ENCODE measurements around the gene CERS2.

Gene CERS2

DNA sequence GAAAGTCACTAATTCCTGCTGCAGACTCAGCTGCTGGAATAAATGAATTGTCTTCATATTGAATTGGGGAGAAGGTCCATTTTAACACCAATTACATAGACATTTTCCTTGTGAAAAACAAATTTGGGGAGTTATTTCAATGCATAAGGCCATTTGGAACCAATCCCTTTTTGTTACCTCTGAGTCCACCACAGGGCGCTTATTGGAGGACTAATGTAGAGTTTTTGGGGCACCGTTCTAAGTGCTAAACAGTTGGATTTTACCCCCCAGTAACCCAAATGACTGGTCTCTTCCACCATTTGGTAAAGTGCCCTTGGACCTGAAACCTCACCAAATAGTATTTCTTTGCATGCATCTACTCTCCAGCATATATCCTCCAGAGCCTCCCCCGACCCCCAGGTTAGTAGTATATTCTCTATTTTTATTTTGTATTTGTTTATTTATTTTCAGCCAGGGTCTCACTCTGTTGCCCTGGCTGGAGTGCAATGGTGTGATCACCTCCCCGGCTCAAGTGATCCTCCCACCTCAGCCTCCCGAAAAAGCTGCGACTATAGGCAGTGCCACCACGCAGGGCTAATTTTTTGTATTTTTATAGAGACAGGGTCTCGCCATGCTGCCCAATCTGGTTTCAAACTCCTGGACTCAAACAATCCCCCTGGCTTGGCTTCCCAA, 35.2 kb upstream of the CERS2 start:
- no peak overlapping the region for H3K4me3 ChIP-seq (replicated peaks in 1 of 2; ENCODE audit: low read depth in 2 of 2, low read length in 2 of 2)
- no peak for DNase-seq (ENCODE audit: low read depth in 2 of 2)
- TF ChIP-seq, protein P1, sequence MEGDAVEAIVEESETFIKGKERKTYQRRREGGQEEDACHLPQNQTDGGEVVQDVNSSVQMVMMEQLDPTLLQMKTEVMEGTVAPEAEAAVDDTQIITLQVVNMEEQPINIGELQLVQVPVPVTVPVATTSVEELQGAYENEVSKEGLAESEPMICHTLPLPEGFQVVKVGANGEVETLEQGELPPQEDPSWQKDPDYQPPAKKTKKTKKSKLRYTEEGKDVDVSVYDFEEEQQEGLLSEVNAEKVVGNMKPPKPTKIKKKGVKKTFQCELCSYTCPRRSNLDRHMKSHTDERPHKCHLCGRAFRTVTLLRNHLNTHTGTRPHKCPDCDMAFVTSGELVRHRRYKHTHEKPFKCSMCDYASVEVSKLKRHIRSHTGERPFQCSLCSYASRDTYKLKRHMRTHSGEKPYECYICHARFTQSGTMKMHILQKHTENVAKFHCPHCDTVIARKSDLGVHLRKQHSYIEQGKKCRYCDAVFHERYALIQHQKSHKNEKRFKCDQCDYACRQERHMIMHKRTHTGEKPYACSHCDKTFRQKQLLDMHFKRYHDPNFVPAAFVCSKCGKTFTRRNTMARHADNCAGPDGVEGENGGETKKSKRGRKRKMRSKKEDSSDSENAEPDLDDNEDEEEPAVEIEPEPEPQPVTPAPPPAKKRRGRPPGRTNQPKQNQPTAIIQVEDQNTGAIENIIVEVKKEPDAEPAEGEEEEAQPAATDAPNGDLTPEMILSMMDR (IDR thresholded peaks at IDR 0.05; ENCODE audit: low read depth, low read length) = no peak

DNA sequence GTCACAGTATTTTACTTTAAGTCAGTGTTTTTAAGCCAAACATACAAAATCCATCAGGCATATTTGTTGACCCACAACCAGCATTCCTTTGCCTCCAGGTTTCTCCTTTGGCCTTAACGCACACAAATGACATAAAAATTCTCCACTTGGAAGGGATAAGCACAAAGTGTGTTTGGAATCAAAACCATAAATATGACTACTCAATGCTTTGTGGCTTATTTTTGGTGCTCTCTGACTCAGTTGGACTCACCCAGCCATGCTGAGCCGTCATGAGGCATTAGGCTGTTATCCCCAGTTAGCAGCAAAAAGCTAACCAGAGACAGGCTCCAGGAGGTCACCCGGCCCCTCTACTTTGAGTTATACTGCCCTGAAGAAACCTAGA, 34.6 kb upstream of the CERS2 start:
- H3K4me3 ChIP-seq (replicated peaks in 1 of 2; ENCODE audit: low read depth in 2 of 2, low read length in 2 of 2) = peak overlapping the region; percentile 81 to 99
- TF ChIP-seq, protein P1 (IDR thresholded peaks at IDR 0.05; ENCODE audit: low read depth, low read length) = no peak
- DNase-seq (ENCODE audit: low read depth in 2 of 2) = peak in 1 of 2 donors; percentile 35

DNA sequence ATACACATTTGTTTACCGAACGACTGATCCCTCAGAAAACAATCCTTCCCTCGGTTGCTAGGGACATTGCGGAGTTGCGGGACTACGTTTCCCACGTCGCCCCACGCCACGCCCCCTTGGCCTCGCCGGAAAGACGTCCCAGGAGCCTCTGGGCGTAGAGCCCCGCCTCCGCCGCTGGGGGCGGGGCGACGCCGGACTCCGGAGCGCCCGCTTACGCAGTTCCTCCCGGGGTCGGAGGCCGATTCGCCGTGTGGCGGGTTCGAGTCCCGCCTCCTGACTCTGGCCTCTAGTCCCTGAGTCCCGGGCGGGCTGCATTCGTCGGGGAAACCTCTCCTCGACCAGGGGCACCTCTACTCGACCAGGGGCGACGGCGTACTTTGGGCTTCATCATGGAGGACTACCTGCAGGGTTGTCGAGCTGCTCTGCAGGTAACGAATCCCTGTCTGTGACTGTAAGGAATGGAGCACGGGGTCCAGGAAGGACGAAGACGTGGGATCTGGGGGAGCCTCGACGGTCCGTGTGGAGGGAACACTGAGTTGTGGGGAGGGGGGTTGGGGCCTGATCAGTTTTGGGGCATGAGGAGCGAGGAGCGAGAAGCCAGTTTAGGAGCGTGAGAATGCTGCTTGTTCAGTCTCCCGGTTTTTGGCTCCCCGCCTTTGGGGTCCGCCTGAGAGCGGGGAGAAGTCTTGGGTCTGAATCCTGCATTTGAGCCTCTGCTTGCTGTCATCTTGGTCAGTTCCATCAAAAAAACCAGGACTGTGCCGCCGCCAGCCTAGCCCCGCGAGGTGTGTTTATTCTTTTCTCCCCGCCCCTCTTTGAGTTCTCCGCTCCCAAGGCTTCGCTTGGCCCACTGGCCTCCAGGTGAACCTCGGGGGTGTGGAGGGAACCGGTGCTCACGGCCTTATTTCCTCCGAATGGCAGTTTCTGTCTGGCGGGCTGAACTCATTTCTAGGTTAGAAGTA, 33.9 kb upstream of the CERS2 start, which contains the start of gene PRUNE1:
PRUNE1 (plus strand) TSS at position 206 of the 962 bp plus-strand sequence; CDS start at position 390, 184 bp downstream.
- peak within 1 kb of the TSS; percentile 81 to 99 for H3K4me3 ChIP-seq (replicated peaks in 1 of 2; ENCODE audit: low read depth in 2 of 2, low read length in 2 of 2)
- TF ChIP-seq, protein P1 (IDR thresholded peaks at IDR 0.05; ENCODE audit: low read depth, low read length) = no peak
- DNase-seq (ENCODE audit: low read depth in 2 of 2) = peak; percentile 98 to 99

DNA sequence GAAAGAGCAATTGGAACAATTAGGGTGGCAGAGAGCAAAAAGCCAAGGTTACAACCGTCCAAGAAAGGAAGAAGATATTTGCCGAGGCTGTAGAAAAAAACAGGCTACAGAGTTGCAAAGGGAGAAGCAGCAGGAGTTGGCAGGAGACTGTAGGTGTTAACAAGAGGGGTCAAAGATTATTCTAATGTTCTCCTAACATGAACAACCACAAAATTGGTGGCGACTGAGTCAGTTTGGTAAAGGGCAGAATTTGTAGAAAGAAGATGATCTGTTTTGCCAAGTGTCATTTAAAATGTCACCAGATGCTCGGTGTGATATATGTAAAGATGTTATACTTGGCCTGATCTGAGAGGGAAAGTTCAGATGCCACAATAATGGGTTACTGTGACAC, 33.2 kb upstream of the CERS2 start:
- no peak for DNase-seq (ENCODE audit: low read depth in 2 of 2)
- H3K4me3 ChIP-seq (replicated peaks in 1 of 2; ENCODE audit: low read depth in 2 of 2, low read length in 2 of 2) = peak overlapping the region in 1 of 2 donors; percentile 2

DNA sequence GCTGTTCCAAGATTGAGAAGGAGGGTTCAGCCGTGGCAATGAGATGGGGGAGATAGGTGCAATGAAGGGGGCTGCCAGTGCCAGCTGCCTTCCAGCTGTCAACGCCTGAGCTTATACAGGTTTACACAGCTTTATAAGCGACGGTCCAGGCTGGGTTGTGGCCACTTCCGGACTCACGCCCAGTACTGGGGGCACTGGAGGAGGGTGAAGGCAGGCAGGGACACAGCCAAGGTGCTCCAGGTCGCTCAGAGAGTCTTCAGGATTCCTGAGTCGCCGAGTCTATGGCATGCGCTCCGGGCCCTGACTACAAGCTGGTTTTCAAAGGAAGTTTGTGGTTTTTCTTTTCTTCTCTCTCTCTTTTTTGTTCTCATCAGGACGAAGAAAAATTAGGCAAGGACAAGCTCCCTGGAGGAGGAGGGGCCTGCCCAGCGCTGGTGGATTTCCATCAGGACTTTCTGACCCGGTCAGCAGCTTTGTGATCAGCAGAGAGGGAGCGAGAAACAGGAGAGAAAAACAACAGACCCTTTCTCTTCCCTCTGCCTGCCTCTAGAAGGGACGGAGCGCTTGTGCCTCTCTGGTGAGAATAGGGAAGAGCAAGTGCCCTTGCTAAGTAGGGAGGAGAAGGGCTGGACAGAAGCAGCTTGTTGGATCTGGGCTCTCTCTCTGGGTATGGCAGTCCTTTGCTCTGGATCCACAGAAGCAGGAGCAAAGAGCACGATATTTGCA, 31.9 kb upstream of the CERS2 start, which contains the start of gene MINDY1:
MINDY1 (minus strand) TSS at position 576 of the 726 bp plus-strand sequence. CDS start 4,285 bp downstream, outside the sequence.
- DNase-seq (ENCODE audit: low read depth in 2 of 2) = peak; percentile 87 to 93
- peak within 1 kb of the TSS; percentile 61 to 63 for H3K4me3 ChIP-seq (replicated peaks in 1 of 2; ENCODE audit: low read depth in 2 of 2, low read length in 2 of 2)
- TF ChIP-seq, protein P1 (IDR thresholded peaks at IDR 0.05; ENCODE audit: low read depth, low read length) = peak; percentile 65

More for the DNA sequence above, 33.2 kb upstream of the CERS2 start:
- TF ChIP-seq, protein P1 (IDR thresholded peaks at IDR 0.05; ENCODE audit: low read depth, low read length) = no peak

DNA sequence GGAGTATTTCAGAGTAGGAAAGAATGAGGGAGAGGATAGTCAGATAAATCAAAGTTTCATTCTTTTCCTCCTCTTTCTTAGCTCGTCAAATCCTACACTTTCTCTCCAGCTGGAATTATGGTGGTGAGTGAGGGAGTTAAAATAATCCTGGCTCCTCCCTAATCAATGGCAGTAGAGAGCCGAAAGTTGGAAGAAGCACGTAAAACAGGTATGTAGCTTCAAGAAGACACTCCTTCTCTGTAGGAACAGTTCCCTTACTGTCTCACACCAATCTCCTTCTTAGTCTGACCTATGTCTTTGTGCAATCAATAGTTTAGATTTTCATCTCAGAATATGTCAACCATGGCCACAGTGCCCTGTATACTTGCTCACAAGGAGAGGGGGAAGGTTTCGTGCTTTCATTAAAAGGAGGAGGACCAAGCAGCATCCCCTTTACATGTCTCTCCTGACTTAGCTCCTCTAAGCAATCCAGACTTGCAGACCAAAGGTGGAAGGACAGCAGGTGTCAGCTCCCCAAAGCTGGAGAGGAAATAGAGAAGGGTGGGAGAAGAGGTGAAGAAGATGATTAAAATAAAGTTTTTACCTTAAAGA, 31.2 kb upstream of the CERS2 start:
- DNase-seq (ENCODE audit: low read depth in 2 of 2) = no peak
- peak overlapping the region; percentile 61 to 63 for H3K4me3 ChIP-seq (replicated peaks in 1 of 2; ENCODE audit: low read depth in 2 of 2, low read length in 2 of 2)
- TF ChIP-seq, protein P1 (IDR thresholded peaks at IDR 0.05; ENCODE audit: low read depth, low read length) = no peak

Measured in cardiac fibroblast (primary cell).